ENCODE data around the gene CBL. TPM values are rescaled to one million over a fixed set of nuclear protein-coding genes. Genes with fewer than 3 reads are reported as not detected.
A peak's percentile ranks its signal among the peaks of the same experiment; 100 is the strongest.

Gene CBL
- total and polyA plus RNA-seq, 10 of the 15 experiments (the other 5 are each of a cell fraction or from before 2014, with no cell fraction given) = 3.9 to 27.1 (median 9.5) TPM

DNA sequence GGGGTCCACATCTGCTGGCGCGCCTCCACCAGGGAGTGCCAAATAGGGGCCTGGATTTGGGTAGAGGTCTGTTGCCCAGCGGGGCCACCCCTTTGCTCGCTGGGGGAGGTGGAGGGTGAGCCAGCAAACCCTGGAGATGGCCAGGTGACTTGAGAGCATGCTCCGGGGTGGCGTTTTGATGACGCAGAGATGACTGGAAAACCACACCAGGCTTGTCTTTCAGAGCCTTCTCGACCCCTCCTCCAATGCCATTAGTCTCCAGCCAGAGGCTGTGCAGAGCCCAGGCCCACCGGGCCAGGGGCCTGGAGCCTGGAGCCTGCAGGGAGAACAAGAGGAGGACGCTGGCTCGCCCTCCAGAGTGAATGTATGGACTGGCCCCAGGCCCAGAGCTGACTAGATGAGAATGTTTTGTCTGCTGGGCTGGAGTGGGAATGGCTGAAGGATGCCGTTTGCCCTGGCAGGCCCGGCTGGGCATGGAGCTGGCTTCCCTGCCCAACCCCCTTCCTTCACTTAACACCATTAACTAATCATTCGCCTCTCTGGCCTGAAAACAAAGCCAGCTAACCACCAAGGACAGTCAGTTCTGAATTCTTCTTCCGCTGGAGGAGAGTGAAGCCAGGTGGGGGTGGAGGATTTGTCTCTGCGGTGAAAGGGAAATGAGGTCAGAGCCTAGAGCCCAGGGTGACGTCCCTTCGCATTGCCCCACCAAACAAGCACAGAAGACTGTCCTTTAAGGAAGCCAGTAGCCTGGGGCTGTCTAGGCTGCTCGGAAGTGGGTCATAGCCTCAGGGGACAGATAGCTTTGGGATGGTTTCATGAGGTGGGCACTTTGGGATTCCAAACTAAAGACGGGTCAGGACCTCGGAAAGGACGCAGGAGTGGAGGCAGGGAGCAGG lies 112.3 kb downstream of the CBL start (continued):
- TF ChIP-seq, protein P1, sequence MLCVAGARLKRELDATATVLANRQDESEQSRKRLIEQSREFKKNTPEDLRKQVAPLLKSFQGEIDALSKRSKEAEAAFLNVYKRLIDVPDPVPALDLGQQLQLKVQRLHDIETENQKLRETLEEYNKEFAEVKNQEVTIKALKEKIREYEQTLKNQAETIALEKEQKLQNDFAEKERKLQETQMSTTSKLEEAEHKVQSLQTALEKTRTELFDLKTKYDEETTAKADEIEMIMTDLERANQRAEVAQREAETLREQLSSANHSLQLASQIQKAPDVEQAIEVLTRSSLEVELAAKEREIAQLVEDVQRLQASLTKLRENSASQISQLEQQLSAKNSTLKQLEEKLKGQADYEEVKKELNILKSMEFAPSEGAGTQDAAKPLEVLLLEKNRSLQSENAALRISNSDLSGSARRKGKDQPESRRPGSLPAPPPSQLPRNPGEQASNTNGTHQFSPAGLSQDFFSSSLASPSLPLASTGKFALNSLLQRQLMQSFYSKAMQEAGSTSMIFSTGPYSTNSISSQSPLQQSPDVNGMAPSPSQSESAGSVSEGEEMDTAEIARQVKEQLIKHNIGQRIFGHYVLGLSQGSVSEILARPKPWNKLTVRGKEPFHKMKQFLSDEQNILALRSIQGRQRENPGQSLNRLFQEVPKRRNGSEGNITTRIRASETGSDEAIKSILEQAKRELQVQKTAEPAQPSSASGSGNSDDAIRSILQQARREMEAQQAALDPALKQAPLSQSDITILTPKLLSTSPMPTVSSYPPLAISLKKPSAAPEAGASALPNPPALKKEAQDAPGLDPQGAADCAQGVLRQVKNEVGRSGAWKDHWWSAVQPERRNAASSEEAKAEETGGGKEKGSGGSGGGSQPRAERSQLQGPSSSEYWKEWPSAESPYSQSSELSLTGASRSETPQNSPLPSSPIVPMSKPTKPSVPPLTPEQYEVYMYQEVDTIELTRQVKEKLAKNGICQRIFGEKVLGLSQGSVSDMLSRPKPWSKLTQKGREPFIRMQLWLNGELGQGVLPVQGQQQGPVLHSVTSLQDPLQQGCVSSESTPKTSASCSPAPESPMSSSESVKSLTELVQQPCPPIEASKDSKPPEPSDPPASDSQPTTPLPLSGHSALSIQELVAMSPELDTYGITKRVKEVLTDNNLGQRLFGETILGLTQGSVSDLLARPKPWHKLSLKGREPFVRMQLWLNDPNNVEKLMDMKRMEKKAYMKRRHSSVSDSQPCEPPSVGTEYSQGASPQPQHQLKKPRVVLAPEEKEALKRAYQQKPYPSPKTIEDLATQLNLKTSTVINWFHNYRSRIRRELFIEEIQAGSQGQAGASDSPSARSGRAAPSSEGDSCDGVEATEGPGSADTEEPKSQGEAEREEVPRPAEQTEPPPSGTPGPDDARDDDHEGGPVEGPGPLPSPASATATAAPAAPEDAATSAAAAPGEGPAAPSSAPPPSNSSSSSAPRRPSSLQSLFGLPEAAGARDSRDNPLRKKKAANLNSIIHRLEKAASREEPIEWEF (IDR thresholded peaks at IDR 0.05; ENCODE audit: insufficient replicate concordance, low read depth, low read length) = no peak
- peak; percentile 92 for TF ChIP-seq CREM (IDR thresholded peaks at IDR 0.05; ENCODE audit: low read depth)
- TF ChIP-seq RAD21 (IDR thresholded peaks at IDR 0.05; ENCODE audit: insufficient read depth, low read depth, low read length) = no peak
- TF ChIP-seq, protein P2, sequence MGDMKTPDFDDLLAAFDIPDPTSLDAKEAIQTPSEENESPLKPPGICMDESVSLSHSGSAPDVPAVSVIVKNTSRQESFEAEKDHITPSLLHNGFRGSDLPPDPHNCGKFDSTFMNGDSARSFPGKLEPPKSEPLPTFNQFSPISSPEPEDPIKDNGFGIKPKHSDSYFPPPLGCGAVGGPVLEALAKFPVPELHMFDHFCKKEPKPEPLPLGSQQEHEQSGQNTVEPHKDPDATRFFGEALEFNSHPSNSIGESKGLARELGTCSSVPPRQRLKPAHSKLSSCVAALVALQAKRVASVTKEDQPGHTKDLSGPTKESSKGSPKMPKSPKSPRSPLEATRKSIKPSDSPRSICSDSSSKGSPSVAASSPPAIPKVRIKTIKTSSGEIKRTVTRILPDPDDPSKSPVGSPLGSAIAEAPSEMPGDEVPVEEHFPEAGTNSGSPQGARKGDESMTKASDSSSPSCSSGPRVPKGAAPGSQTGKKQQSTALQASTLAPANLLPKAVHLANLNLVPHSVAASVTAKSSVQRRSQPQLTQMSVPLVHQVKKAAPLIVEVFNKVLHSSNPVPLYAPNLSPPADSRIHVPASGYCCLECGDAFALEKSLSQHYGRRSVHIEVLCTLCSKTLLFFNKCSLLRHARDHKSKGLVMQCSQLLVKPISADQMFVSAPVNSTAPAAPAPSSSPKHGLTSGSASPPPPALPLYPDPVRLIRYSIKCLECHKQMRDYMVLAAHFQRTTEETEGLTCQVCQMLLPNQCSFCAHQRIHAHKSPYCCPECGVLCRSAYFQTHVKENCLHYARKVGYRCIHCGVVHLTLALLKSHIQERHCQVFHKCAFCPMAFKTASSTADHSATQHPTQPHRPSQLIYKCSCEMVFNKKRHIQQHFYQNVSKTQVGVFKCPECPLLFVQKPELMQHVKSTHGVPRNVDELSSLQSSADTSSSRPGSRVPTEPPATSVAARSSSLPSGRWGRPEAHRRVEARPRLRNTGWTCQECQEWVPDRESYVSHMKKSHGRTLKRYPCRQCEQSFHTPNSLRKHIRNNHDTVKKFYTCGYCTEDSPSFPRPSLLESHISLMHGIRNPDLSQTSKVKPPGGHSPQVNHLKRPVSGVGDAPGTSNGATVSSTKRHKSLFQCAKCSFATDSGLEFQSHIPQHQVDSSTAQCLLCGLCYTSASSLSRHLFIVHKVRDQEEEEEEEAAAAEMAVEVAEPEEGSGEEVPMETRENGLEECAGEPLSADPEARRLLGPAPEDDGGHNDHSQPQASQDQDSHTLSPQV (IDR thresholded peaks at IDR 0.05) = no peak
- TF ChIP-seq HDGF (IDR thresholded peaks at IDR 0.05) = peak; percentile 83; the same call in 1 of the 2 replicates
- TF ChIP-seq, protein P3, sequence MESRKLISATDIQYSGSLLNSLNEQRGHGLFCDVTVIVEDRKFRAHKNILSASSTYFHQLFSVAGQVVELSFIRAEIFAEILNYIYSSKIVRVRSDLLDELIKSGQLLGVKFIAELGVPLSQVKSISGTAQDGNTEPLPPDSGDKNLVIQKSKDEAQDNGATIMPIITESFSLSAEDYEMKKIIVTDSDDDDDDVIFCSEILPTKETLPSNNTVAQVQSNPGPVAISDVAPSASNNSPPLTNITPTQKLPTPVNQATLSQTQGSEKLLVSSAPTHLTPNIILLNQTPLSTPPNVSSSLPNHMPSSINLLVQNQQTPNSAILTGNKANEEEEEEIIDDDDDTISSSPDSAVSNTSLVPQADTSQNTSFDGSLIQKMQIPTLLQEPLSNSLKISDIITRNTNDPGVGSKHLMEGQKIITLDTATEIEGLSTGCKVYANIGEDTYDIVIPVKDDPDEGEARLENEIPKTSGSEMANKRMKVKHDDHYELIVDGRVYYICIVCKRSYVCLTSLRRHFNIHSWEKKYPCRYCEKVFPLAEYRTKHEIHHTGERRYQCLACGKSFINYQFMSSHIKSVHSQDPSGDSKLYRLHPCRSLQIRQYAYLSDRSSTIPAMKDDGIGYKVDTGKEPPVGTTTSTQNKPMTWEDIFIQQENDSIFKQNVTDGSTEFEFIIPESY (IDR thresholded peaks at IDR 0.05) = no peak
- TF ChIP-seq, protein P4, sequence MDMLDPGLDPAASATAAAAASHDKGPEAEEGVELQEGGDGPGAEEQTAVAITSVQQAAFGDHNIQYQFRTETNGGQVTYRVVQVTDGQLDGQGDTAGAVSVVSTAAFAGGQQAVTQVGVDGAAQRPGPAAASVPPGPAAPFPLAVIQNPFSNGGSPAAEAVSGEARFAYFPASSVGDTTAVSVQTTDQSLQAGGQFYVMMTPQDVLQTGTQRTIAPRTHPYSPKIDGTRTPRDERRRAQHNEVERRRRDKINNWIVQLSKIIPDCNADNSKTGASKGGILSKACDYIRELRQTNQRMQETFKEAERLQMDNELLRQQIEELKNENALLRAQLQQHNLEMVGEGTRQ (IDR thresholded peaks at IDR 0.05; ENCODE audit: borderline replicate concordance, low read depth, low read length) = no peak
- TF ChIP-seq POLR2AphosphoS2 (IDR thresholded peaks at IDR 0.05; ENCODE audit: low read depth, low read length) = no peak
- no peak; the same call in 1 of the 2 replicates for TF ChIP-seq CBFB (IDR thresholded peaks at IDR 0.05; ENCODE audit: low read depth)
- TF ChIP-seq RELA (IDR thresholded peaks at IDR 0.05; ENCODE audit: borderline replicate concordance, partially characterized antibody) = no peak
- TF ChIP-seq, protein P5, sequence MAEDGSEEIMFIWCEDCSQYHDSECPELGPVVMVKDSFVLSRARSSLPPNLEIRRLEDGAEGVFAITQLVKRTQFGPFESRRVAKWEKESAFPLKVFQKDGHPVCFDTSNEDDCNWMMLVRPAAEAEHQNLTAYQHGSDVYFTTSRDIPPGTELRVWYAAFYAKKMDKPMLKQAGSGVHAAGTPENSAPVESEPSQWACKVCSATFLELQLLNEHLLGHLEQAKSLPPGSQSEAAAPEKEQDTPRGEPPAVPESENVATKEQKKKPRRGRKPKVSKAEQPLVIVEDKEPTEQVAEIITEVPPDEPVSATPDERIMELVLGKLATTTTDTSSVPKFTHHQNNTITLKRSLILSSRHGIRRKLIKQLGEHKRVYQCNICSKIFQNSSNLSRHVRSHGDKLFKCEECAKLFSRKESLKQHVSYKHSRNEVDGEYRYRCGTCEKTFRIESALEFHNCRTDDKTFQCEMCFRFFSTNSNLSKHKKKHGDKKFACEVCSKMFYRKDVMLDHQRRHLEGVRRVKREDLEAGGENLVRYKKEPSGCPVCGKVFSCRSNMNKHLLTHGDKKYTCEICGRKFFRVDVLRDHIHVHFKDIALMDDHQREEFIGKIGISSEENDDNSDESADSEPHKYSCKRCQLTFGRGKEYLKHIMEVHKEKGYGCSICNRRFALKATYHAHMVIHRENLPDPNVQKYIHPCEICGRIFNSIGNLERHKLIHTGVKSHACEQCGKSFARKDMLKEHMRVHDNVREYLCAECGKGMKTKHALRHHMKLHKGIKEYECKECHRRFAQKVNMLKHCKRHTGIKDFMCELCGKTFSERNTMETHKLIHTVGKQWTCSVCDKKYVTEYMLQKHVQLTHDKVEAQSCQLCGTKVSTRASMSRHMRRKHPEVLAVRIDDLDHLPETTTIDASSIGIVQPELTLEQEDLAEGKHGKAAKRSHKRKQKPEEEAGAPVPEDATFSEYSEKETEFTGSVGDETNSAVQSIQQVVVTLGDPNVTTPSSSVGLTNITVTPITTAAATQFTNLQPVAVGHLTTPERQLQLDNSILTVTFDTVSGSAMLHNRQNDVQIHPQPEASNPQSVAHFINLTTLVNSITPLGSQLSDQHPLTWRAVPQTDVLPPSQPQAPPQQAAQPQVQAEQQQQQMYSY (CRISPR knock-in tag; IDR thresholded peaks at IDR 0.05) = no peak
- peak; percentile 83 for TF ChIP-seq RUNX3 (IDR thresholded peaks at IDR 0.05; ENCODE audit: low read length)

Measured in GM12878 (cell line).